HepG2 (cell line): Measurements from ENCODE around the gene PRDX5. TPM values are rescaled to one million over a fixed set of nuclear protein-coding genes. Genes with fewer than 3 reads are reported as not detected.

Experiments used
- ARNTL ChIP-seq: sonication (generic); formaldehyde crosslinking; IDR thresholded peaks from 2 replicates; pipeline ENCODE4 v1.4.0; 2020; ENCODE audit warnings: mild to moderate bottlenecking, missing genetic modification reagents
- CAMTA2 ChIP-seq: sonication (generic); formaldehyde crosslinking; IDR thresholded peaks from 2 replicates; pipeline ENCODE4 v1.4.0; 2020; ENCODE audit warnings: mild to moderate bottlenecking, missing genetic modification reagents, borderline replicate concordance
- DNMT3B ChIP-seq: conservative IDR thresholded peaks from 2 replicates; pipeline ENCODE4 v1.6.1; 2016; ENCODE audit warnings: missing biosample characterization, control low read depth
- E2F1 ChIP-seq: sonication (generic); formaldehyde crosslinking; IDR thresholded peaks from 2 replicates; pipeline ENCODE4 v1.5.0; 2020; ENCODE audit warnings: missing genetic modification reagents
- NFE2L1 ChIP-seq: sonication (generic); formaldehyde crosslinking; IDR thresholded peaks from 2 replicates; pipeline ENCODE4 v1.4.0; 2020; ENCODE audit warnings: missing genetic modification reagents, mild to moderate bottlenecking, borderline replicate concordance
- PATZ1 ChIP-seq: sonication (generic); formaldehyde crosslinking; IDR thresholded peaks from 2 replicates; pipeline ENCODE4 v1.4.0; 2020; ENCODE audit warnings: missing genetic modification reagents
- SALL2 ChIP-seq: sonication (generic); formaldehyde crosslinking; IDR thresholded peaks from 2 replicates; pipeline ENCODE4 v1.8.1; 2023; ENCODE audit warnings: mild to moderate bottlenecking, missing genetic modification reagents, inconsistent platforms
- SRF ChIP-seq: IDR thresholded peaks from 2 replicates; pipeline ENCODE4 v1.6.1; 2011; ENCODE audit warnings: mild to moderate bottlenecking, low read depth, low read length, moderate library complexity
- STAT5B ChIP-seq: sonication (generic); formaldehyde crosslinking; IDR thresholded peaks from 2 replicates; pipeline ENCODE4 v1.4.0; 2020; ENCODE audit warnings: missing genetic modification reagents
- TFDP2 ChIP-seq: sonication (generic); formaldehyde crosslinking; IDR thresholded peaks from 2 replicates; pipeline ENCODE4 v1.4.0; 2020; ENCODE audit warnings: missing genetic modification reagents
- ZKSCAN8 ChIP-seq: IDR thresholded peaks from 2 replicates; pipeline ENCODE4 v1.6.1; 2016; ENCODE audit warnings: borderline replicate concordance, missing genetic modification reagents, missing compliant biosample characterization
- ZNF180 ChIP-seq: sonication (generic); formaldehyde crosslinking; IDR thresholded peaks from 2 replicates; pipeline ENCODE4 v1.4.0; 2020; ENCODE audit warnings: low read depth, missing genetic modification reagents, borderline replicate concordance
- ZNF24 ChIP-seq: fragments of 450-650 bp; IDR thresholded peaks from 2 replicates; pipeline ENCODE4 v1.6.1; 2017; ENCODE audit warnings: antibody characterized with exemption, mild to moderate bottlenecking
- ZNF567 ChIP-seq: sonication (generic); formaldehyde crosslinking; IDR thresholded peaks from 2 replicates; pipeline ENCODE4 v1.8.1; 2023; ENCODE audit warnings: mild to moderate bottlenecking, missing genetic modification reagents, borderline replicate concordance
- polyA plus RNA-seq, 8 experiments: library from polyadenylated mRNA; depleted of rRNA in 3 of 8; stranded (reverse) in 7 of 8; unstranded in 1 of 8; fragments of >200 nt; fragmentation: Illumina TruSeq in 4 of 8; extraction: Trizol in 4 of 8; gene quantifications; 2 replicates each; pipeline versions ENCODE4 v1.2.1 to v1.2.3, GENCODE V29; 2011 to 2016; ENCODE audit warnings: low read depth in 4 of 8, missing spikeins in 1 of 8, mixed read lengths in 1 of 8; ENCODE audit not compliant: insufficient read depth in 1 of 8
- total RNA-seq, 5 experiments: library from RNA; depleted of rRNA; stranded (reverse); fragments of >200 nt; fragmentation: Illumina TruSeq; extraction: Trizol; gene quantifications; 2 replicates each; pipeline ENCODE4 v1.2.3, GENCODE V29; 2016; ENCODE audit warnings: low read depth in 1 of 5
- TF ChIP-seq, protein P1 (sequence below): sonication (generic); formaldehyde crosslinking; IDR thresholded peaks from 2 replicates; pipeline ENCODE4 v1.4.0; 2020; ENCODE audit warnings: mild to moderate bottlenecking, missing genetic modification reagents
- TF ChIP-seq, protein P2 (sequence below): IDR thresholded peaks from 2 replicates; pipeline ENCODE4 v1.6.1; 2016; ENCODE audit warnings: low read depth, missing genetic modification reagents, missing compliant biosample characterization
- TF ChIP-seq, protein P3 (sequence below): sonication (generic); formaldehyde crosslinking; IDR thresholded peaks from 2 replicates; pipeline ENCODE4 v1.4.0; 2020; ENCODE audit warnings: missing genetic modification reagents, borderline replicate concordance

Gene PRDX5
- total and polyA plus RNA-seq, 2 of the 13 experiments (the other 11 are each of a cell fraction or from before 2014, with no cell fraction given), result 215 to 311 TPM

DNA sequence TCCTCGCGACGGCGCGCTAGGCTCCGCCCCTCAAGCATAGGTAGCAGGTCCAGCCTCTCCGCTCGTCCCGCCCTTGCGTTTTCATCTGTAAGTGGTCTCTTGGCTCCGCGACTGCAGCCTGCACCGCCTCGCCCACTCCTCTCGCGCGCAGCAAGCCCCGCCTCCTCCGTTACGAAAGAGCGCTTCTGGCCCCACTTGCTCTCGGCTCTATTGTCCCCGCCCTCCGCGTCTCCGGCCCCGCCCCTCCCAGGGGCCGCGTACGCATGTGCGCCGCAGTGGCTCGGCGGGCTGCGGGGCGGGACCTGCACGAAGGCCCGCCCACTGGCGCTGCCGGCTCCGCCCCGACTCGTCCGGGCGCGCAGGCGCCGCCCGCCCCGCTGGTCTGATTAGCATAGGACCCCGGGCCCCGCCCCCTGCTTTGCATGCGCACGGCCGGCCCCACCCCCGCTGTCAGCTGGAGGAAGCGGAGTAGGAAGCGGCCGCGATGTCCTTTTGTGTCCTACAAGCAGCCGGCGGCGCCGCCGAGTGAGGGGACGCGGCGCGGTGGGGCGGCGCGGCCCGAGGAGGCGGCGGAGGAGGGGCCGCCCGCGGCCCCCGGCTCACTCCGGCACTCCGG is 12.7 kb upstream of the PRDX5 start, which contains the start of gene ESRRA (continued):
- TF ChIP-seq, protein P1, sequence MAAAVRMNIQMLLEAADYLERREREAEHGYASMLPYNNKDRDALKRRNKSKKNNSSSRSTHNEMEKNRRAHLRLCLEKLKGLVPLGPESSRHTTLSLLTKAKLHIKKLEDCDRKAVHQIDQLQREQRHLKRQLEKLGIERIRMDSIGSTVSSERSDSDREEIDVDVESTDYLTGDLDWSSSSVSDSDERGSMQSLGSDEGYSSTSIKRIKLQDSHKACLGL, result no peak
- TF ChIP-seq ARNTL (CRISPR knock-in tag) (0 out of 2 replicates have a peak, but pooled peaks have one; percentile 5), SALL2 (CRISPR knock-in tag) (0 out of 2 replicates have a peak, but pooled peaks have one; percentile 1), CAMTA2 (CRISPR knock-in tag) (no peak), SRF (no peak), ZNF567 (CRISPR knock-in tag) (no peak), E2F1 (peak; percentile 44; the same call in 1 of the 2 replicates), ZKSCAN8 (CRISPR knock-in tag) (no peak), ZNF180 (CRISPR knock-in tag) (no peak), STAT5B (no peak), TFDP2 (CRISPR knock-in tag) (peak; percentile 72), DNMT3B (CRISPR knock-in tag) (no peak), ZNF24 (no peak), PATZ1 (CRISPR knock-in tag) (peak; percentile 72), NFE2L1 (CRISPR knock-in tag) (no peak)
- TF ChIP-seq, protein P2, sequence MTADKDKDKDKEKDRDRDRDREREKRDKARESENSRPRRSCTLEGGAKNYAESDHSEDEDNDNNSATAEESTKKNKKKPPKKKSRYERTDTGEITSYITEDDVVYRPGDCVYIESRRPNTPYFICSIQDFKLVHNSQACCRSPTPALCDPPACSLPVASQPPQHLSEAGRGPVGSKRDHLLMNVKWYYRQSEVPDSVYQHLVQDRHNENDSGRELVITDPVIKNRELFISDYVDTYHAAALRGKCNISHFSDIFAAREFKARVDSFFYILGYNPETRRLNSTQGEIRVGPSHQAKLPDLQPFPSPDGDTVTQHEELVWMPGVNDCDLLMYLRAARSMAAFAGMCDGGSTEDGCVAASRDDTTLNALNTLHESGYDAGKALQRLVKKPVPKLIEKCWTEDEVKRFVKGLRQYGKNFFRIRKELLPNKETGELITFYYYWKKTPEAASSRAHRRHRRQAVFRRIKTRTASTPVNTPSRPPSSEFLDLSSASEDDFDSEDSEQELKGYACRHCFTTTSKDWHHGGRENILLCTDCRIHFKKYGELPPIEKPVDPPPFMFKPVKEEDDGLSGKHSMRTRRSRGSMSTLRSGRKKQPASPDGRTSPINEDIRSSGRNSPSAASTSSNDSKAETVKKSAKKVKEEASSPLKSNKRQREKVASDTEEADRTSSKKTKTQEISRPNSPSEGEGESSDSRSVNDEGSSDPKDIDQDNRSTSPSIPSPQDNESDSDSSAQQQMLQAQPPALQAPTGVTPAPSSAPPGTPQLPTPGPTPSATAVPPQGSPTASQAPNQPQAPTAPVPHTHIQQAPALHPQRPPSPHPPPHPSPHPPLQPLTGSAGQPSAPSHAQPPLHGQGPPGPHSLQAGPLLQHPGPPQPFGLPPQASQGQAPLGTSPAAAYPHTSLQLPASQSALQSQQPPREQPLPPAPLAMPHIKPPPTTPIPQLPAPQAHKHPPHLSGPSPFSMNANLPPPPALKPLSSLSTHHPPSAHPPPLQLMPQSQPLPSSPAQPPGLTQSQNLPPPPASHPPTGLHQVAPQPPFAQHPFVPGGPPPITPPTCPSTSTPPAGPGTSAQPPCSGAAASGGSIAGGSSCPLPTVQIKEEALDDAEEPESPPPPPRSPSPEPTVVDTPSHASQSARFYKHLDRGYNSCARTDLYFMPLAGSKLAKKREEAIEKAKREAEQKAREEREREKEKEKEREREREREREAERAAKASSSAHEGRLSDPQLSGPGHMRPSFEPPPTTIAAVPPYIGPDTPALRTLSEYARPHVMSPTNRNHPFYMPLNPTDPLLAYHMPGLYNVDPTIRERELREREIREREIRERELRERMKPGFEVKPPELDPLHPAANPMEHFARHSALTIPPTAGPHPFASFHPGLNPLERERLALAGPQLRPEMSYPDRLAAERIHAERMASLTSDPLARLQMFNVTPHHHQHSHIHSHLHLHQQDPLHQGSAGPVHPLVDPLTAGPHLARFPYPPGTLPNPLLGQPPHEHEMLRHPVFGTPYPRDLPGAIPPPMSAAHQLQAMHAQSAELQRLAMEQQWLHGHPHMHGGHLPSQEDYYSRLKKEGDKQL (CRISPR knock-in tag), result no peak
- TF ChIP-seq, protein P3, sequence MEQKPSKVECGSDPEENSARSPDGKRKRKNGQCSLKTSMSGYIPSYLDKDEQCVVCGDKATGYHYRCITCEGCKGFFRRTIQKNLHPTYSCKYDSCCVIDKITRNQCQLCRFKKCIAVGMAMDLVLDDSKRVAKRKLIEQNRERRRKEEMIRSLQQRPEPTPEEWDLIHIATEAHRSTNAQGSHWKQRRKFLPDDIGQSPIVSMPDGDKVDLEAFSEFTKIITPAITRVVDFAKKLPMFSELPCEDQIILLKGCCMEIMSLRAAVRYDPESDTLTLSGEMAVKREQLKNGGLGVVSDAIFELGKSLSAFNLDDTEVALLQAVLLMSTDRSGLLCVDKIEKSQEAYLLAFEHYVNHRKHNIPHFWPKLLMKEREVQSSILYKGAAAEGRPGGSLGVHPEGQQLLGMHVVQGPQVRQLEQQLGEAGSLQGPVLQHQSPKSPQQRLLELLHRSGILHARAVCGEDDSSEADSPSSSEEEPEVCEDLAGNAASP (CRISPR knock-in tag), result peak; percentile 22; the same call in 1 of the 2 replicates
